GM23338 (cell line): ENCODE data around the gene PDCD2L. TPM values are rescaled to one million over a fixed set of nuclear protein-coding genes. Genes with fewer than 3 reads are reported as not detected.
"Not testable (repeated sequence)": the region's sequence is repeated elsewhere in the genome, so short reads cannot be mapped to it uniquely, and the experiment has no call there.

Source experiments
- ATAC-seq: fragments of 200-7000 bp; cut with Tn5 transposase; 3 replicates; pipeline ENCODE4 v1.9.1; 2020
- DNase-seq: peaks from one replicate; pipeline ENCODE4 v3.0.0-alpha.2; 2015; ENCODE audit warnings: low spot score
- H2AFZ ChIP-seq: fragments of 200-600 bp; sonication (generic); 2 replicates; pipeline ENCODE4 v1.8.0; 2016; ENCODE audit warnings: antibody characterized with exemption, mild to moderate bottlenecking, moderate library complexity
- H3F3A ChIP-seq: fragments of 200-600 bp; sonication (generic); replicated peaks from 2 replicates; pipeline ENCODE4 v1.8.0; 2017; ENCODE audit warnings: antibody characterized with exemption, mixed run types, low read depth
- H3K27ac ChIP-seq: fragments of 200-600 bp; sonication (generic); 2 replicates; pipeline ENCODE4 v1.6.1; 2016; ENCODE audit warnings: low read depth
- H3K27me3 ChIP-seq: fragments of 200-600 bp; sonication (generic); 2 replicates; pipeline ENCODE4 v1.8.0; 2016; ENCODE audit warnings: mild to moderate bottlenecking, mixed run types, moderate library complexity; ENCODE audit not compliant: insufficient read depth
- H3K36me3 ChIP-seq: fragments of 200-600 bp; sonication (generic); 2 replicates; pipeline ENCODE4 v1.8.0; 2016; ENCODE audit warnings: mild to moderate bottlenecking; ENCODE audit not compliant: insufficient read depth
- H3K4me1 ChIP-seq: fragments of 200-600 bp; sonication (generic); 2 replicates; pipeline ENCODE4 v1.8.0; 2016; ENCODE audit warnings: mild to moderate bottlenecking, moderate library complexity; ENCODE audit not compliant: insufficient read depth
- H3K4me2 ChIP-seq: fragments of 200-600 bp; sonication (generic); 2 replicates; pipeline ENCODE4 v1.7.1; 2017; ENCODE audit warnings: mixed run types
- H3K4me3 ChIP-seq: fragments of 200-600 bp; sonication (generic); 2 replicates; pipeline ENCODE4 v1.6.1; 2016; ENCODE audit warnings: mixed run types
- H3K79me2 ChIP-seq: fragments of 200-600 bp; sonication (generic); replicated peaks from 2 replicates; pipeline ENCODE4 v1.8.0; 2017; ENCODE audit warnings: mild to moderate bottlenecking; ENCODE audit not compliant: insufficient read depth
- H3K9me2 ChIP-seq: fragments of 200-600 bp; sonication (generic); 2 replicates; pipeline ENCODE4 v1.8.0; 2017; ENCODE audit not compliant: insufficient read depth
- H4K20me1 ChIP-seq: fragments of 200-600 bp; sonication (generic); replicated peaks from 2 replicates; pipeline ENCODE4 v1.8.0; 2017; ENCODE audit warnings: mild to moderate bottlenecking; ENCODE audit not compliant: insufficient read depth
- H3K27ac Mint-ChIP-seq: 2 replicates; pipeline ENCODE4 v1.8.0; 2020; ENCODE audit warnings: inconsistent platforms, mild to moderate bottlenecking, moderate library complexity, mixed read lengths
- H3K27me3 Mint-ChIP-seq: 3 replicates; pipeline ENCODE4 v1.8.0; 2022; ENCODE audit warnings: low read depth, mild to moderate bottlenecking, moderate library complexity, mixed read lengths, inconsistent platforms; ENCODE audit not compliant: insufficient read depth, poor library complexity
- H3K36me3 Mint-ChIP-seq: 3 replicates; pipeline ENCODE4 v1.8.0; 2021; ENCODE audit warnings: low read depth, mild to moderate bottlenecking, inconsistent platforms, moderate library complexity, mixed read lengths
- H3K4me1 Mint-ChIP-seq: 3 replicates; pipeline ENCODE4 v1.8.0; 2020; ENCODE audit warnings: mild to moderate bottlenecking, inconsistent platforms, mixed read lengths
- H3K4me3 Mint-ChIP-seq: 3 replicates; pipeline ENCODE4 v1.8.0; 2021; ENCODE audit warnings: moderate library complexity, mild to moderate bottlenecking, inconsistent platforms, mixed read lengths
- H3K9me3 Mint-ChIP-seq: 3 replicates; pipeline ENCODE4 v1.8.0; 2020; ENCODE audit warnings: moderate library complexity, mild to moderate bottlenecking, inconsistent platforms, mixed read lengths
- CREB1 ChIP-seq: fragments of 250-450 bp; sonication (Bioruptor Pico); IDR thresholded peaks from 2 replicates; pipeline ENCODE4 v1.5.0; 2020; ENCODE audit warnings: low read depth, mild to moderate bottlenecking, moderate library complexity
- CTCF ChIP-seq, 2 experiments: fragments of 200-600 bp in 1 of 2; sonication (generic) in 1 of 2; conservative IDR thresholded peaks; 2 replicates each; pipeline versions ENCODE4 v1.5.1 to v1.6.1; 2016 to 2017; ENCODE audit warnings: antibody characterized with exemption in 2 of 2, low read depth in 2 of 2, mild to moderate bottlenecking in 2 of 2, moderate library complexity in 1 of 2
- ETS1 ChIP-seq: IDR thresholded peaks from 2 replicates; pipeline ENCODE4 v1.6.1; 2016; ENCODE audit warnings: antibody characterized with exemption
- EZH2 ChIP-seq: fragments of 200-600 bp; sonication (generic); IDR thresholded peaks from one replicate; pipeline ENCODE4 v1.8.0; 2017; ENCODE audit warnings: antibody characterized with exemption, mild to moderate bottlenecking, low read depth; ENCODE audit not compliant: unreplicated experiment
- EZH2phosphoT487 ChIP-seq: fragments of 200-600 bp; sonication (generic); IDR thresholded peaks from one replicate; pipeline ENCODE4 v1.8.1; 2018; ENCODE audit warnings: antibody characterized with exemption; ENCODE audit not compliant: unreplicated experiment
- JUNB ChIP-seq: IDR thresholded peaks from one replicate; pipeline ENCODE4 v1.6.1; 2016; ENCODE audit warnings: antibody characterized with exemption; ENCODE audit not compliant: unreplicated experiment
- NANOG ChIP-seq: IDR thresholded peaks from 2 replicates; pipeline ENCODE4 v1.6.1; 2016; ENCODE audit warnings: antibody characterized with exemption, borderline replicate concordance
- STAT1 ChIP-seq: IDR thresholded peaks from one replicate; pipeline ENCODE4 v1.6.1; 2016; ENCODE audit warnings: antibody characterized with exemption; ENCODE audit not compliant: unreplicated experiment
- ZNF114 ChIP-seq: fragments of 250-450 bp; sonication (Bioruptor Pico); IDR thresholded peaks from 2 replicates; pipeline ENCODE4 v1.5.0; 2020; ENCODE audit warnings: mild to moderate bottlenecking, moderate library complexity
- ZNF331 ChIP-seq: fragments of 250-450 bp; sonication (Bioruptor Pico); IDR thresholded peaks from 2 replicates; pipeline ENCODE4 v1.5.0; 2020; ENCODE audit warnings: low read depth, mild to moderate bottlenecking, moderate library complexity
- ZNF462 ChIP-seq: fragments of 250-450 bp; sonication (Bioruptor Pico); IDR thresholded peaks from 2 replicates; pipeline ENCODE4 v1.5.0; 2020; ENCODE audit warnings: mild to moderate bottlenecking, moderate library complexity
- polyA plus RNA-seq: library from polyadenylated mRNA; unstranded; fragments of >200 nt; fragmentation: Nextera tagmentation; extraction: Ambion mirVana; gene quantifications from 2 replicates; pipeline ENCODE4 v1.2.1, GENCODE V29; 2016
- total RNA-seq: library from RNA; depleted of rRNA; stranded (reverse); fragments of >200 nt; shearing (Covaris generic); gene quantifications from 2 replicates; pipeline ENCODE4 v1.2.3, GENCODE V29; 2014

The PDCD2L gene
- total and polyA plus RNA-seq, 2 experiments from 2014 or later = 61.3 to 67.2 TPM

DNA sequence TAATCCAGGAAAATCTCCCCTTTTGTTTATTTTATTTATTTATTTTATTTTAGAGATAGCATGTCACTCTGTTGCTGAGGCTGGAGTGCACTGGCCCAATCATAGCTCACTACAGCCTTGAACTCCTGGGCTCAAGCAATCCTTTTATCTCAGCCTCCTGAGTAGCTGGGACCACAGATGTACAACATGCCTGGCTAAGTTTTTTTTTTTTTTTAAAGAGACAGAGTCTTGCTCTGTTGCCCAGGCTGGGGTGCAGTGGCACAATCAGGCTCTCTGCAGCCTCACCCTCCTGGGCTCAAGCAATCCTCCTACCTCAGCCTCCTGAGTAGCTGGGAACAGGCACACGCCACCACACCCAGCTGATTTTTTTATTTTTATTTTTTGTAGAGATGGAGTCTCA lies 6.3 kb upstream of the PDCD2L start (continued):
- TF ChIP-seq CTCF (conservative IDR thresholded peaks at IDR 0.05; ENCODE audit: low read depth in 2 of 2) (no peak), ZNF331 (CRISPR knock-in tag) (no peak), ZNF114 (CRISPR knock-in tag) (no peak), CREB1 (no peak), NANOG (no peak), EZH2 (no peak), ETS1 (no peak), STAT1 (no peak)

DNA sequence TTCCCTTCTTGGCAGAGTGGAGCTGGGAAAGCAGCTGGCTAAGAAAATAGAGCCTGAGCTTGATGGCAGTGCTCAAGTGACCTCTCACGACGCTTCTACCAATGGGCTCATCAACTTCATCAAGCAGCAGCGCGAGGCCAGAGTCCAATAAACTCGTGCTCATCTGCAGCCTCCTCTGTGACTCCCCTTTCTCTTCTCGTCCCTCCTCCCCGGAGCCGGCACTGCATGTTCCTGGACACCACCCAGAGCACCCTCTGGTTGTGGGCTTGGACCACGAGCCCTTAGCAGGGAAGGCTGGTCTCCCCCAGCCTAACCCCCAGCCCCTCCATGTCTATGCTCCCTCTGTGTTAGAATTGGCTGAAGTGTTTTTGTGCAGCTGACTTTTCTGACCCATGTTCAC lies 4.3 kb upstream of the PDCD2L start:
- H4K20me1 ChIP-seq = peaks cover 9% of the 10 kb centered on the region
- ATAC-seq = no peak
- peaks cover 13% of the 10 kb centered on the region; the same call in 1 of the 2 replicates for H3F3A ChIP-seq
- Mint-ChIP-seq H3K9me3 (no peaks in the 10 kb centered on the region), H3K27me3 (peaks cover 14% of the 10 kb centered on the region), H3K36me3 (peaks cover 51% of the 10 kb centered on the region), H3K4me3 (no peak overlapping the region), H3K4me1 (peaks cover 2% of the 10 kb centered on the region; the same call in 1 of the 3 replicates), H3K27ac (no peak overlapping the region)
- H3K4me3 ChIP-seq = no peak overlapping the region
- DNase-seq = no peak
- no peak overlapping the region for H3K4me2 ChIP-seq
- H3K9me2 ChIP-seq = no peaks in the 10 kb centered on the region
- no peak for TF ChIP-seq JUNB
- TF ChIP-seq EZH2phosphoT487 = no peak
- no peak for TF ChIP-seq ZNF462 (CRISPR knock-in tag)
- TF ChIP-seq EZH2 = no peak
- peaks cover 2% of the 10 kb centered on the region for H3K79me2 ChIP-seq
- H3K4me1 ChIP-seq = no peaks in the 10 kb centered on the region
- H2AFZ ChIP-seq = no peak overlapping the region
- H3K36me3 ChIP-seq = peaks cover 14% of the 10 kb centered on the region
- H3K27ac ChIP-seq = no peak overlapping the region
- no peaks in the 10 kb centered on the region for H3K27me3 ChIP-seq

GRCh38 chr19:34400844-34401243 lies 3.4 kb upstream of the PDCD2L start:
- H3K27ac ChIP-seq, H2AFZ ChIP-seq, H4K20me1 ChIP-seq, DNase-seq, H3K27ac Mint-ChIP-seq, H3K4me2 ChIP-seq, H3K4me1 ChIP-seq, ATAC-seq, H3K9me3 Mint-ChIP-seq, H3K4me1 Mint-ChIP-seq, H3K4me3 Mint-ChIP-seq, H3K4me3 ChIP-seq, H3K9me2 ChIP-seq, H3K27me3 ChIP-seq: not testable (repeated sequence)
- peaks cover 13% of the 10 kb centered on the region; the same call in 1 of the 2 replicates for H3F3A ChIP-seq
- H3K79me2 ChIP-seq = peaks cover 12% of the 10 kb centered on the region
- Mint-ChIP-seq H3K27me3 (peaks cover 16% of the 10 kb centered on the region), H3K36me3 (peaks cover 48% of the 10 kb centered on the region)
- peaks cover 14% of the 10 kb centered on the region for H3K36me3 ChIP-seq
